HCT116 (cell line): Measurements from ENCODE around the gene FAR2. TPM values are rescaled to one million over a fixed set of nuclear protein-coding genes. Genes with fewer than 3 reads are reported as not detected.

Experiments
- ATAC-seq: fragments of 200-7000 bp; cut with Tn5 transposase; 2 replicates; pipeline ENCODE4 v1.9.1; 2020; ENCODE audit warnings: mild to moderate bottlenecking, moderate library complexity
- BruUV-seq: library from RNA; stranded (reverse); fragments of 400-500 nt; replicated peaks from 2 replicates; lab custom pipeline; 2021; lab: Mats Ljungman, UMichigan
- CTCF ChIA-PET: fragments of 300-600 bp; sonication (Branson Sonifier 250); formaldehyde crosslinking; loops from one replicate; lab custom pipeline; 2021; ENCODE audit warnings: antibody characterized with exemption; lab: Charles Lee
- POLR2A ChIA-PET: fragments of 300-600, 350-600 bp; sonication (Branson Sonifier 250); formaldehyde crosslinking; loops from one replicate; lab custom pipeline; 2021; ENCODE audit warnings: antibody characterized with exemption; lab: Charles Lee
- RAD21 ChIA-PET, 2 experiments: fragments of 300-600 bp; sonication (Branson Sonifier 250); formaldehyde crosslinking; loops; one replicate each; lab custom pipeline; 2023; ENCODE audit warnings: low total read pairs in 2 of 2; ENCODE audit not compliant: uncharacterized antibody in 2 of 2, unreplicated experiment in 2 of 2, low non-redundant PET in 1 of 2; lab: Charles Lee
- DNase-seq: peaks from one replicate; pipeline ENCODE4 v3.0.0-alpha.2; 2010; ENCODE audit warnings: low read depth, low spot score
- H2AFZ ChIP-seq: fragments of 200-600 bp; shearing (Covaris generic), sonication (generic); 2 replicates; pipeline ENCODE4 v1.6.1; 2017; ENCODE audit warnings: low read depth, mixed run types, mixed read lengths, antibody characterized with exemption, low read length; ENCODE audit not compliant: poor library complexity, severe bottlenecking
- H3K27ac ChIP-seq: 2 replicates; pipeline ENCODE4 v1.5.1; 2012; ENCODE audit warnings: low read depth, low read length
- H3K27me3 ChIP-seq: fragments of 200-600 bp; sonication (generic); 2 replicates; pipeline ENCODE4 v1.6.1; 2016; ENCODE audit warnings: mixed run types, low read length, mixed read lengths; ENCODE audit not compliant: insufficient read depth
- H3K36me3 ChIP-seq, 2 experiments: fragments of 200-500 bp in 1 of 2; fragments of 200-600 bp in 1 of 2; sonication (Bioruptor generic) in 1 of 2; sonication (generic) in 1 of 2; 2 replicates each; pipeline versions ENCODE4 v1.5.1 to v1.6.1; 2014 to 2016; ENCODE audit warnings: low read length in 2 of 2, inconsistent platforms in 1 of 2, mixed read lengths in 1 of 2, mixed run types in 1 of 2; ENCODE audit not compliant: insufficient read depth in 2 of 2, control insufficient read depth in 1 of 2
- H3K4me1 ChIP-seq, 2 experiments: fragments of 200-600 bp in 1 of 2; sonication (generic) in 1 of 2; 2 replicates each; pipeline versions ENCODE4 v1.5.1 to v1.6.1; 2012 to 2017; ENCODE audit warnings: low read length in 2 of 2, inconsistent platforms in 1 of 2, mild to moderate bottlenecking in 1 of 2, mixed read lengths in 1 of 2, mixed run types in 1 of 2, moderate library complexity in 1 of 2; ENCODE audit not compliant: insufficient read depth in 2 of 2, control insufficient read depth in 1 of 2
- H3K4me2 ChIP-seq: fragments of 200-600 bp; sonication (generic); 2 replicates; pipeline ENCODE4 v1.6.1; 2017; ENCODE audit warnings: mixed run types, low read length, mixed read lengths
- H3K4me3 ChIP-seq, 2 experiments: fragments of 200-600 bp in 1 of 2; sonication (generic) in 1 of 2; replicated peaks in 1 of 2; 2 replicates each; pipeline ENCODE4 v1.5.1; 2011 to 2016; ENCODE audit warnings: low read length in 2 of 2, control low read depth in 1 of 2, low read depth in 1 of 2, mild to moderate bottlenecking in 1 of 2, mixed read lengths in 1 of 2, mixed run types in 1 of 2
- H3K79me2 ChIP-seq: fragments of 200-600 bp; sonication (generic); 2 replicates; pipeline ENCODE4 v1.6.1; 2017; ENCODE audit warnings: mild to moderate bottlenecking, mixed run types, low read length, moderate library complexity, mixed read lengths; ENCODE audit not compliant: insufficient read depth
- H3K9ac ChIP-seq: fragments of 200-600 bp; sonication (generic); 2 replicates; pipeline ENCODE4 v1.6.1; 2016; ENCODE audit warnings: low read length, mixed read lengths
- H3K9me2 ChIP-seq: fragments of 200-600 bp; sonication (generic), shearing (Covaris generic); 2 replicates; pipeline ENCODE4 v1.6.1; 2017; ENCODE audit warnings: mixed run types, mild to moderate bottlenecking, moderate library complexity; ENCODE audit not compliant: insufficient read depth
- H3K9me3 ChIP-seq, 2 experiments: fragments of 200-500 bp in 1 of 2; fragments of 200-600 bp in 1 of 2; sonication (Bioruptor generic) in 1 of 2; sonication (generic) in 1 of 2; 2 replicates each; pipeline ENCODE4 v1.6.1; 2014 to 2017; ENCODE audit warnings: low read length in 2 of 2, mixed read lengths in 2 of 2, inconsistent platforms in 1 of 2, low read depth in 1 of 2, mild to moderate bottlenecking in 1 of 2, mixed run types in 1 of 2, moderate library complexity in 1 of 2; ENCODE audit not compliant: control insufficient read depth in 1 of 2, insufficient read depth in 1 of 2
- H4K20me1 ChIP-seq: fragments of 200-600 bp; sonication (generic), shearing (Covaris generic); 2 replicates; pipeline ENCODE4 v1.6.1; 2017; ENCODE audit warnings: mixed run types, mild to moderate bottlenecking, moderate library complexity; ENCODE audit not compliant: insufficient read depth
- CBX3 ChIP-seq: IDR thresholded peaks from 2 replicates; pipeline ENCODE4 v1.6.1; 2012; ENCODE audit warnings: low read depth
- CTCF ChIP-seq, 3 experiments: fragments of 200-600 bp in 1 of 3; sonication (generic) in 1 of 3; IDR thresholded peaks in 2 of 3; conservative IDR thresholded peaks in 1 of 3; 2 replicates each; pipeline ENCODE4 v1.5.1; 2012 to 2017; ENCODE audit warnings: low read depth in 2 of 3, low read length in 2 of 3, antibody characterized with exemption in 1 of 3, borderline replicate concordance in 1 of 3, control low read depth in 1 of 3, mild to moderate bottlenecking in 1 of 3, mixed read lengths in 1 of 3, mixed run types in 1 of 3, moderate library complexity in 1 of 3; ENCODE audit not compliant: insufficient read depth in 1 of 3
- ELF1 ChIP-seq: IDR thresholded peaks from 2 replicates; pipeline ENCODE4 v1.6.1; 2012; ENCODE audit warnings: low read depth, borderline replicate concordance
- EZH2phosphoT487 ChIP-seq: fragments of 200-600 bp; IDR thresholded peaks from 2 replicates; pipeline ENCODE4 v1.6.1; 2018; ENCODE audit warnings: antibody characterized with exemption, borderline replicate concordance
- RAD21 ChIP-seq: IDR thresholded peaks from 2 replicates; pipeline ENCODE4 v1.6.1; 2012; ENCODE audit warnings: low read depth, mild to moderate bottlenecking
- SP1 ChIP-seq: IDR thresholded peaks from 2 replicates; pipeline ENCODE4 v1.6.1; 2012; ENCODE audit warnings: low read depth
- YY1 ChIP-seq: IDR thresholded peaks from 2 replicates; pipeline ENCODE4 v1.6.1; 2011; ENCODE audit warnings: low read length, low read depth, moderate library complexity, mild to moderate bottlenecking; ENCODE audit not compliant: insufficient replicate concordance; ENCODE audit errors: extremely low read depth
- intact Hi-C: fragments of 100-400 bp; cut with micrococcal nuclease; formaldehyde crosslinking; loops from 2 replicates; pipeline ENCODE4 v1.10.0; 2022
- total RNA-seq: library from RNA; stranded (reverse); gene quantifications from one replicate; pipeline ENCODE4 v1.2.1, GENCODE V29; 2021; ENCODE audit not compliant: unreplicated experiment
- TF ChIP-seq, protein P1 (sequence below): IDR thresholded peaks from 2 replicates; pipeline ENCODE4 v1.6.1; 2012; ENCODE audit warnings: low read depth

The FAR2 gene
- total RNA-seq, 1 experiment from 2014 or later = 9.7 TPM

DNA sequence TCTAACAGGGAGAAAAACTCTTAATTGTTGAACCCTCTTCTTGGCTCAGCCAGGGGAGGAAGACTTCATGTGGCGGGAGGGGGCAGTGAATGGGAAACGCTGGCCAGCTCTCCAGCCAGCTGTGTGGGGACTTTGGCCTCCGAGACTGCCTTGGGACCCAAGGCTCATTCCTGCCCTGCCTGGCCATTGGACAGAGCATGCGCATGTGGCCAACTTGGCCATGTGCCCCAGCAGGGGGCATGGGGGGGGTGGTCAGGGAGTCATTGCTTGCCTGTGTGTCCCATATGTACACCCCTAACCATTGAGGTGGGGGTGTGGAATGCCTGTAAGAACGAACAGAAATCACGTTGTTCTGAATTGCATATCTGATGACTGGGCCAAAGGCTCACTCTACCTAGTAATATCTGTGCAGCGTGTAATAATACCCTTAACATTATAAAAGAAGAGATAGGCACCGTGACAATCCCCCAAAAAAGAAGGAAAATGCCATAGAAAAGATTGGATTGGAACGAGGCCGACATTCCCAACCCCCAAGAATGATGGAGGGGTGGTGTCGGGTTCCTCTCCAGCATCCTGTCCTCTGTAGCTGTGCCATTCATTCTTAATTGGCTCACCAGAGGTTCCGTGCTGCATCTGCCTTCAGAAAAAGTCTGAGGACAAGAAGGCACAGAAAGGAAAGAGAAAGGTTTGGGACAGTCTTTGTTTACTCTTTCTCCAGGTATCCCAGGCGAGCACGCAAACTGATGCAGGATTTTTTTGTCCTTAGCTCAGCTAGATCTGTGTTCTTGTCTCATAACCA is 3.5 kb upstream of the FAR2 start:
- BruUV-seq = no TSS peak
- intact Hi-C loops = no loop called here

More for the DNA sequence above, 3.5 kb upstream of the FAR2 start:
- no peak overlapping the region for H2AFZ ChIP-seq
- RAD21 ChIA-PET = no interaction called here
- peaks cover 7 to 22% of the 10 kb centered on the region in 2 experiments for H3K4me1 ChIP-seq
- H3K9ac ChIP-seq = no peak overlapping the region
- DNase-seq = no peak
- no peak overlapping the region for H3K4me2 ChIP-seq
- no peak overlapping the region for H3K4me3 ChIP-seq
- POLR2A ChIA-PET = no interaction called here
- no peaks in the 10 kb centered on the region for H3K9me2 ChIP-seq
- H4K20me1 ChIP-seq = no peaks in the 10 kb centered on the region
- H3K9me3 ChIP-seq = no peaks in the 10 kb centered on the region
- H3K27ac ChIP-seq = no peak overlapping the region
- TF ChIP-seq EZH2phosphoT487 = no peak
- TF ChIP-seq CBX3 = no peak
- no peak for TF ChIP-seq SP1
- TF ChIP-seq CTCF (IDR thresholded peaks at IDR 0.05 in 2 of 3, conservative IDR thresholded peaks at IDR 0.05 in 1 of 3; ENCODE audit: borderline replicate concordance in 1 of 3, insufficient read depth in 1 of 3, low read depth in 2 of 3, low read length in 2 of 3) = no peak
- TF ChIP-seq RAD21 = no peak
- TF ChIP-seq ELF1 = no peak
- no peak for TF ChIP-seq YY1
- TF ChIP-seq, protein P1, sequence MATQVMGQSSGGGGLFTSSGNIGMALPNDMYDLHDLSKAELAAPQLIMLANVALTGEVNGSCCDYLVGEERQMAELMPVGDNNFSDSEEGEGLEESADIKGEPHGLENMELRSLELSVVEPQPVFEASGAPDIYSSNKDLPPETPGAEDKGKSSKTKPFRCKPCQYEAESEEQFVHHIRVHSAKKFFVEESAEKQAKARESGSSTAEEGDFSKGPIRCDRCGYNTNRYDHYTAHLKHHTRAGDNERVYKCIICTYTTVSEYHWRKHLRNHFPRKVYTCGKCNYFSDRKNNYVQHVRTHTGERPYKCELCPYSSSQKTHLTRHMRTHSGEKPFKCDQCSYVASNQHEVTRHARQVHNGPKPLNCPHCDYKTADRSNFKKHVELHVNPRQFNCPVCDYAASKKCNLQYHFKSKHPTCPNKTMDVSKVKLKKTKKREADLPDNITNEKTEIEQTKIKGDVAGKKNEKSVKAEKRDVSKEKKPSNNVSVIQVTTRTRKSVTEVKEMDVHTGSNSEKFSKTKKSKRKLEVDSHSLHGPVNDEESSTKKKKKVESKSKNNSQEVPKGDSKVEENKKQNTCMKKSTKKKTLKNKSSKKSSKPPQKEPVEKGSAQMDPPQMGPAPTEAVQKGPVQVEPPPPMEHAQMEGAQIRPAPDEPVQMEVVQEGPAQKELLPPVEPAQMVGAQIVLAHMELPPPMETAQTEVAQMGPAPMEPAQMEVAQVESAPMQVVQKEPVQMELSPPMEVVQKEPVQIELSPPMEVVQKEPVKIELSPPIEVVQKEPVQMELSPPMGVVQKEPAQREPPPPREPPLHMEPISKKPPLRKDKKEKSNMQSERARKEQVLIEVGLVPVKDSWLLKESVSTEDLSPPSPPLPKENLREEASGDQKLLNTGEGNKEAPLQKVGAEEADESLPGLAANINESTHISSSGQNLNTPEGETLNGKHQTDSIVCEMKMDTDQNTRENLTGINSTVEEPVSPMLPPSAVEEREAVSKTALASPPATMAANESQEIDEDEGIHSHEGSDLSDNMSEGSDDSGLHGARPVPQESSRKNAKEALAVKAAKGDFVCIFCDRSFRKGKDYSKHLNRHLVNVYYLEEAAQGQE = no peak
- CTCF ChIA-PET = no interaction called here
- no peak for ATAC-seq
- H3K79me2 ChIP-seq = no peaks in the 10 kb centered on the region
- H3K36me3 ChIP-seq = no peaks in the 10 kb centered on the region
- no peaks in the 10 kb centered on the region for H3K27me3 ChIP-seq
